ENCODE data around the gene NMB. TPM values are rescaled to one million over a fixed set of nuclear protein-coding genes. Genes with fewer than 3 reads are reported as not detected.

The NMB gene
- total and polyA plus RNA-seq, 2 donors from 2014 or later: 11.8 to 19.7 TPM

DNA sequence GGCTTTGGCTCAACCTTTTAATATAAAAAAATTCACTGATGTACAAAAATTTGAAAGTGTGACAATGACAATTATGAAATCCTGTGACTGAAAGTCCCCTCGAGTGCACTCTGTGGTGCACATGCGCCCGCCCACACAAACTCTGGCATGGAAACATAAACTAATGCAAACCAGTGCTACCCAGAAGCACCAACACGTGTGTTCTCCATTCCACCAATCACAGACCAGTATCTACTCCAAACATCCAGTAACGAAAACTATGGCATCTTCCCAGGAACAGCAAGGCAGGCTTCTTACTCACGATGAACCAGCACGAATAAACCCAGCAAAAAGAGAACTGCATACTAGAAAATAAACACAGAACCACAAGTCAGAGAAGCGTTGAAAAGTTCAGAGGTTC is 11.7 kb upstream of the NMB start:
- Histone ChIP-seq H3K4me3 (ENCODE audit: low read length in 3 of 3) (no peak overlapping the region), H3K4me1 (ENCODE audit: control insufficient read depth in 2 of 3, insufficient read depth in 2 of 3, low read depth in 1 of 3, low read length in 3 of 3) (no peaks in the 10 kb centered on the region), H3K27ac (ENCODE audit: low read depth in 2 of 2, low read length in 2 of 2) (no peak overlapping the region), H3K36me3 (ENCODE audit: control insufficient read depth in 2 of 3, insufficient read depth in 3 of 3, low read length in 3 of 3) (peaks cover 2 to 35% (median 11%) of the 10 kb centered on the region in 3 donors), H3K9me3 (ENCODE audit: control insufficient read depth in 2 of 3, insufficient read depth in 1 of 3, low read length in 3 of 3) (no peaks in the 10 kb centered on the region), H3K9ac (ENCODE audit: low read length in 3 of 3) (no peak overlapping the region), H3K27me3 (ENCODE audit: control insufficient read depth, insufficient read depth, low read length) (no peaks in the 10 kb centered on the region)
- FAIRE-seq (no peak), DNase-seq (no peak)
- TF ChIP-seq, protein P1, sequence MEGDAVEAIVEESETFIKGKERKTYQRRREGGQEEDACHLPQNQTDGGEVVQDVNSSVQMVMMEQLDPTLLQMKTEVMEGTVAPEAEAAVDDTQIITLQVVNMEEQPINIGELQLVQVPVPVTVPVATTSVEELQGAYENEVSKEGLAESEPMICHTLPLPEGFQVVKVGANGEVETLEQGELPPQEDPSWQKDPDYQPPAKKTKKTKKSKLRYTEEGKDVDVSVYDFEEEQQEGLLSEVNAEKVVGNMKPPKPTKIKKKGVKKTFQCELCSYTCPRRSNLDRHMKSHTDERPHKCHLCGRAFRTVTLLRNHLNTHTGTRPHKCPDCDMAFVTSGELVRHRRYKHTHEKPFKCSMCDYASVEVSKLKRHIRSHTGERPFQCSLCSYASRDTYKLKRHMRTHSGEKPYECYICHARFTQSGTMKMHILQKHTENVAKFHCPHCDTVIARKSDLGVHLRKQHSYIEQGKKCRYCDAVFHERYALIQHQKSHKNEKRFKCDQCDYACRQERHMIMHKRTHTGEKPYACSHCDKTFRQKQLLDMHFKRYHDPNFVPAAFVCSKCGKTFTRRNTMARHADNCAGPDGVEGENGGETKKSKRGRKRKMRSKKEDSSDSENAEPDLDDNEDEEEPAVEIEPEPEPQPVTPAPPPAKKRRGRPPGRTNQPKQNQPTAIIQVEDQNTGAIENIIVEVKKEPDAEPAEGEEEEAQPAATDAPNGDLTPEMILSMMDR (IDR thresholded peaks at IDR 0.05; ENCODE audit: borderline replicate concordance, extremely low read depth, insufficient read depth): no peak
- intact Hi-C loops (cut with DNase I): no loop called here

GRCh38 chr15:84668221-84668982 is 10.4 kb upstream of the NMB start:
- intact Hi-C loops (cut with DNase I): no loop called here
- no peak for FAIRE-seq

DNA sequence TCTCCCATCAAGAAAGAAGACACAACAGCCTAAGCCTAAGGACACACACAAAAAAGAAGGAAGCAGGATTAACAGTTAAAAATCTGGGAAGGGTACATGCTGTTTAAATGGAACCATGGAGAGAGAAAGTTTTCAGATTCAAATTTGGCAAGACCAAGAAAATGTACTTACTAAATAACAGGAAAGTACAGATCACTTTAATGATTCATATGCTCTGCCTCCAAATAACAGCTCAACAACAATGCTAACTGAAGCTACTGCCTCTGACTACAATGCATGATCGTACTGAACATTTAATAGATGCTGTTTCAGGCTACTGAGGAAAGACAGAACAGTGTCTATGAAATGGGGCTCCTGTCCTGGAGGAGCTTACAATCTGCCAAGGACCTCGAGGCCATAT is 8.4 kb upstream of the NMB start:
- FAIRE-seq: no peak
- H3K4me3 ChIP-seq (ENCODE audit: low read length in 3 of 3): no peak overlapping the region
- TF ChIP-seq, protein P1 (IDR thresholded peaks at IDR 0.05; ENCODE audit: borderline replicate concordance, extremely low read depth, insufficient read depth): no peak
- H3K27ac ChIP-seq (ENCODE audit: low read depth in 2 of 2, low read length in 2 of 2): no peak overlapping the region
- no peaks in the 10 kb centered on the region for H3K9me3 ChIP-seq (ENCODE audit: control insufficient read depth in 2 of 3, insufficient read depth in 1 of 3, low read length in 3 of 3)
- H3K36me3 ChIP-seq (ENCODE audit: control insufficient read depth in 2 of 3, insufficient read depth in 3 of 3, low read length in 3 of 3): peaks cover 2 to 35% (median 11%) of the 10 kb centered on the region in 3 donors
- DNase-seq: no peak
- H3K4me1 ChIP-seq (ENCODE audit: control insufficient read depth in 2 of 3, insufficient read depth in 2 of 3, low read depth in 1 of 3, low read length in 3 of 3): no peaks in the 10 kb centered on the region
- H3K27me3 ChIP-seq (ENCODE audit: control insufficient read depth, insufficient read depth, low read length): no peaks in the 10 kb centered on the region
- H3K9ac ChIP-seq (ENCODE audit: low read length in 3 of 3): no peak overlapping the region
- intact Hi-C loops (cut with DNase I): no loop called here

More at GRCh38 chr15:84668221-84668982, 10.4 kb upstream of the NMB start:
- Histone ChIP-seq H3K9ac (ENCODE audit: low read length in 3 of 3) (no peak overlapping the region), H3K27me3 (ENCODE audit: control insufficient read depth, insufficient read depth, low read length) (no peaks in the 10 kb centered on the region), H3K9me3 (ENCODE audit: control insufficient read depth in 2 of 3, insufficient read depth in 1 of 3, low read length in 3 of 3) (no peaks in the 10 kb centered on the region), H3K4me1 (ENCODE audit: control insufficient read depth in 2 of 3, insufficient read depth in 2 of 3, low read depth in 1 of 3, low read length in 3 of 3) (no peaks in the 10 kb centered on the region), H3K4me3 (ENCODE audit: low read length in 3 of 3) (no peak overlapping the region), H3K36me3 (ENCODE audit: control insufficient read depth in 2 of 3, insufficient read depth in 3 of 3, low read length in 3 of 3) (peaks cover 2 to 35% (median 11%) of the 10 kb centered on the region in 3 donors), H3K27ac (ENCODE audit: low read depth in 2 of 2, low read length in 2 of 2) (no peak overlapping the region)
- TF ChIP-seq, protein P1 (IDR thresholded peaks at IDR 0.05; ENCODE audit: borderline replicate concordance, extremely low read depth, insufficient read depth): no peak
- no peak for DNase-seq

Data from kidney (tissue), 14 donors.